HCT116 (cell line): ENCODE data around the gene RGS12. TPM values are rescaled to one million over a fixed set of nuclear protein-coding genes. Genes with fewer than 3 reads are reported as not detected.

ENCODE experiments used
- ATAC-seq: fragments of 200-7000 bp; cut with Tn5 transposase; 2 replicates; pipeline ENCODE4 v1.9.1; 2020; ENCODE audit warnings: mild to moderate bottlenecking, moderate library complexity
- BruUV-seq: library from RNA; stranded (reverse); fragments of 400-500 nt; replicated peaks from 2 replicates; lab custom pipeline; 2021; lab: Mats Ljungman, UMichigan
- CTCF ChIA-PET: fragments of 300-600 bp; sonication (Branson Sonifier 250); formaldehyde crosslinking; loops from one replicate; lab custom pipeline; 2021; ENCODE audit warnings: antibody characterized with exemption; lab: Charles Lee
- POLR2A ChIA-PET: fragments of 300-600, 350-600 bp; sonication (Branson Sonifier 250); formaldehyde crosslinking; loops from one replicate; lab custom pipeline; 2021; ENCODE audit warnings: antibody characterized with exemption; lab: Charles Lee
- RAD21 ChIA-PET, 2 experiments: fragments of 300-600 bp; sonication (Branson Sonifier 250); formaldehyde crosslinking; loops; one replicate each; lab custom pipeline; 2023; ENCODE audit warnings: low total read pairs in 2 of 2; ENCODE audit not compliant: uncharacterized antibody in 2 of 2, unreplicated experiment in 2 of 2, low non-redundant PET in 1 of 2; lab: Charles Lee
- DNase-seq: peaks from one replicate; pipeline ENCODE4 v3.0.0-alpha.2; 2010; ENCODE audit warnings: low read depth, low spot score
- H2AFZ ChIP-seq: fragments of 200-600 bp; shearing (Covaris generic), sonication (generic); 2 replicates; pipeline ENCODE4 v1.6.1; 2017; ENCODE audit warnings: low read depth, mixed run types, mixed read lengths, antibody characterized with exemption, low read length; ENCODE audit not compliant: poor library complexity, severe bottlenecking
- H3K27ac ChIP-seq: 2 replicates; pipeline ENCODE4 v1.5.1; 2012; ENCODE audit warnings: low read depth, low read length
- H3K27me3 ChIP-seq: fragments of 200-600 bp; sonication (generic); 2 replicates; pipeline ENCODE4 v1.6.1; 2016; ENCODE audit warnings: mixed run types, low read length, mixed read lengths; ENCODE audit not compliant: insufficient read depth
- H3K36me3 ChIP-seq, 2 experiments: fragments of 200-500 bp in 1 of 2; fragments of 200-600 bp in 1 of 2; sonication (Bioruptor generic) in 1 of 2; sonication (generic) in 1 of 2; 2 replicates each; pipeline versions ENCODE4 v1.5.1 to v1.6.1; 2014 to 2016; ENCODE audit warnings: low read length in 2 of 2, inconsistent platforms in 1 of 2, mixed read lengths in 1 of 2, mixed run types in 1 of 2; ENCODE audit not compliant: insufficient read depth in 2 of 2, control insufficient read depth in 1 of 2
- H3K4me1 ChIP-seq, 2 experiments: fragments of 200-600 bp in 1 of 2; sonication (generic) in 1 of 2; 2 replicates each; pipeline versions ENCODE4 v1.5.1 to v1.6.1; 2012 to 2017; ENCODE audit warnings: low read length in 2 of 2, inconsistent platforms in 1 of 2, mild to moderate bottlenecking in 1 of 2, mixed read lengths in 1 of 2, mixed run types in 1 of 2, moderate library complexity in 1 of 2; ENCODE audit not compliant: insufficient read depth in 2 of 2, control insufficient read depth in 1 of 2
- H3K4me2 ChIP-seq: fragments of 200-600 bp; sonication (generic); 2 replicates; pipeline ENCODE4 v1.6.1; 2017; ENCODE audit warnings: mixed run types, low read length, mixed read lengths
- H3K4me3 ChIP-seq, 2 experiments: fragments of 200-600 bp in 1 of 2; sonication (generic) in 1 of 2; replicated peaks in 1 of 2; 2 replicates each; pipeline ENCODE4 v1.5.1; 2011 to 2016; ENCODE audit warnings: low read length in 2 of 2, control low read depth in 1 of 2, low read depth in 1 of 2, mild to moderate bottlenecking in 1 of 2, mixed read lengths in 1 of 2, mixed run types in 1 of 2
- H3K79me2 ChIP-seq: fragments of 200-600 bp; sonication (generic); 2 replicates; pipeline ENCODE4 v1.6.1; 2017; ENCODE audit warnings: mild to moderate bottlenecking, mixed run types, low read length, moderate library complexity, mixed read lengths; ENCODE audit not compliant: insufficient read depth
- H3K9ac ChIP-seq: fragments of 200-600 bp; sonication (generic); 2 replicates; pipeline ENCODE4 v1.6.1; 2016; ENCODE audit warnings: low read length, mixed read lengths
- H3K9me2 ChIP-seq: fragments of 200-600 bp; sonication (generic), shearing (Covaris generic); 2 replicates; pipeline ENCODE4 v1.6.1; 2017; ENCODE audit warnings: mixed run types, mild to moderate bottlenecking, moderate library complexity; ENCODE audit not compliant: insufficient read depth
- H3K9me3 ChIP-seq, 2 experiments: fragments of 200-500 bp in 1 of 2; fragments of 200-600 bp in 1 of 2; sonication (Bioruptor generic) in 1 of 2; sonication (generic) in 1 of 2; 2 replicates each; pipeline ENCODE4 v1.6.1; 2014 to 2017; ENCODE audit warnings: low read length in 2 of 2, mixed read lengths in 2 of 2, inconsistent platforms in 1 of 2, low read depth in 1 of 2, mild to moderate bottlenecking in 1 of 2, mixed run types in 1 of 2, moderate library complexity in 1 of 2; ENCODE audit not compliant: control insufficient read depth in 1 of 2, insufficient read depth in 1 of 2
- H4K20me1 ChIP-seq: fragments of 200-600 bp; sonication (generic), shearing (Covaris generic); 2 replicates; pipeline ENCODE4 v1.6.1; 2017; ENCODE audit warnings: mixed run types, mild to moderate bottlenecking, moderate library complexity; ENCODE audit not compliant: insufficient read depth
- ATF3 ChIP-seq: IDR thresholded peaks from 2 replicates; pipeline ENCODE4 v1.6.1; 2012
- CBX3 ChIP-seq: IDR thresholded peaks from 2 replicates; pipeline ENCODE4 v1.6.1; 2012; ENCODE audit warnings: low read depth
- CEBPB ChIP-seq: IDR thresholded peaks from 2 replicates; pipeline ENCODE4 v1.6.1; 2012; ENCODE audit warnings: low read depth
- CTCF ChIP-seq, 3 experiments: fragments of 200-600 bp in 1 of 3; sonication (generic) in 1 of 3; IDR thresholded peaks in 2 of 3; conservative IDR thresholded peaks in 1 of 3; 2 replicates each; pipeline ENCODE4 v1.5.1; 2012 to 2017; ENCODE audit warnings: low read depth in 2 of 3, low read length in 2 of 3, antibody characterized with exemption in 1 of 3, borderline replicate concordance in 1 of 3, control low read depth in 1 of 3, mild to moderate bottlenecking in 1 of 3, mixed read lengths in 1 of 3, mixed run types in 1 of 3, moderate library complexity in 1 of 3; ENCODE audit not compliant: insufficient read depth in 1 of 3
- EGR1 ChIP-seq: IDR thresholded peaks from 2 replicates; pipeline ENCODE4 v1.6.1; 2012; ENCODE audit warnings: low read depth
- EZH2 ChIP-seq: fragments of 200-600 bp; sonication (generic); IDR thresholded peaks from 2 replicates; pipeline ENCODE4 v1.6.1; 2017; ENCODE audit warnings: antibody characterized with exemption, mixed run types
- EZH2phosphoT487 ChIP-seq: fragments of 200-600 bp; IDR thresholded peaks from 2 replicates; pipeline ENCODE4 v1.6.1; 2018; ENCODE audit warnings: antibody characterized with exemption, borderline replicate concordance
- FOSL1 ChIP-seq: IDR thresholded peaks from 2 replicates; pipeline ENCODE4 v1.6.1; 2012; ENCODE audit warnings: low read depth
- JUND ChIP-seq: IDR thresholded peaks from 2 replicates; pipeline ENCODE4 v1.6.1; 2012
- MAX ChIP-seq: IDR thresholded peaks from 2 replicates; pipeline ENCODE4 v1.6.1; 2012
- POLR2A ChIP-seq: IDR thresholded peaks from 2 replicates; pipeline ENCODE4 v1.7.0; 2011; ENCODE audit warnings: borderline replicate concordance; ENCODE audit not compliant: insufficient read depth, insufficient read length; ENCODE audit errors: extremely low read depth
- POLR2AphosphoS5 ChIP-seq: IDR thresholded peaks from 2 replicates; pipeline ENCODE4 v1.6.1; 2011; ENCODE audit warnings: mild to moderate bottlenecking, low read depth, low read length, moderate library complexity
- RAD21 ChIP-seq: IDR thresholded peaks from 2 replicates; pipeline ENCODE4 v1.6.1; 2012; ENCODE audit warnings: low read depth, mild to moderate bottlenecking
- REST ChIP-seq: IDR thresholded peaks from 2 replicates; pipeline ENCODE4 v1.6.1; 2012; ENCODE audit warnings: low read depth
- SIN3A ChIP-seq: IDR thresholded peaks from 2 replicates; pipeline ENCODE4 v1.6.1; 2012; ENCODE audit warnings: low read depth
- SP1 ChIP-seq: IDR thresholded peaks from 2 replicates; pipeline ENCODE4 v1.6.1; 2012; ENCODE audit warnings: low read depth
- YY1 ChIP-seq: IDR thresholded peaks from 2 replicates; pipeline ENCODE4 v1.6.1; 2011; ENCODE audit warnings: low read length, low read depth, moderate library complexity, mild to moderate bottlenecking; ENCODE audit not compliant: insufficient replicate concordance; ENCODE audit errors: extremely low read depth
- ZBTB33 ChIP-seq: IDR thresholded peaks from 2 replicates; pipeline ENCODE4 v1.6.1; 2011; ENCODE audit warnings: mild to moderate bottlenecking, low read length, moderate library complexity; ENCODE audit not compliant: insufficient replicate concordance; ENCODE audit errors: extremely low read depth
- ZFX ChIP-seq: fragments of 450-650 bp; IDR thresholded peaks from 2 replicates; pipeline ENCODE4 v1.6.1; 2017
- intact Hi-C: fragments of 100-400 bp; cut with micrococcal nuclease; formaldehyde crosslinking; loops from 2 replicates; pipeline ENCODE4 v1.10.0; 2022
- total RNA-seq: library from RNA; stranded (reverse); gene quantifications from one replicate; pipeline ENCODE4 v1.2.1, GENCODE V29; 2021; ENCODE audit not compliant: unreplicated experiment

RGS12 gene
- total RNA-seq, 1 experiment from 2014 or later: 22.2 TPM

GRCh38 chr4:3331511-3332394 is 38.9 kb downstream of the RGS12 start:
- CTCF ChIA-PET: no interaction called here

More at GRCh38 chr4:3331511-3332394, 38.9 kb downstream of the RGS12 start:
- Histone ChIP-seq H4K20me1 (no peaks in the 10 kb centered on the region), H3K27ac (no peak overlapping the region), H3K36me3 (no peaks in the 10 kb centered on the region), H3K27me3 (no peaks in the 10 kb centered on the region), H3K4me1 (no peaks in the 10 kb centered on the region), H2AFZ (no peak overlapping the region), H3K4me3 (no peak overlapping the region), H3K4me2 (no peak overlapping the region), H3K9me3 (no peaks in the 10 kb centered on the region), H3K9me2 (no peaks in the 10 kb centered on the region), H3K9ac (no peak overlapping the region)
- intact Hi-C loops: no loop called here
- POLR2A ChIA-PET: no interaction called here
- RAD21 ChIA-PET: no interaction called here
- DNase-seq: no peak
- no TSS peak for BruUV-seq
- no peak for TF ChIP-seq ZFX
- TF ChIP-seq EZH2: no peak
- TF ChIP-seq YY1: no peak
- TF ChIP-seq EZH2phosphoT487: no peak
- TF ChIP-seq POLR2AphosphoS5: no peak
- TF ChIP-seq JUND: no peak
- TF ChIP-seq SP1: no peak
- TF ChIP-seq FOSL1: no peak
- TF ChIP-seq POLR2A: no peak
- no peak for TF ChIP-seq REST
- no peak for TF ChIP-seq CEBPB
- TF ChIP-seq CBX3: no peak
- TF ChIP-seq SIN3A: no peak
- TF ChIP-seq ZBTB33: no peak
- TF ChIP-seq ATF3: no peak
- TF ChIP-seq RAD21: no peak
- no peak for TF ChIP-seq CTCF (IDR thresholded peaks at IDR 0.05 in 2 of 3, conservative IDR thresholded peaks at IDR 0.05 in 1 of 3; ENCODE audit: borderline replicate concordance in 1 of 3, insufficient read depth in 1 of 3, low read depth in 2 of 3, low read length in 2 of 3)
- TF ChIP-seq EGR1: no peak
- TF ChIP-seq MAX: no peak
- TF ChIP-seq, all 23 proteins: peak for 0
- H3K79me2 ChIP-seq: peaks cover 6% of the 10 kb centered on the region; the same call in 1 of the 2 replicates
- no peak for ATAC-seq
